K562 (cell line): Measurements from ENCODE around the gene VMP1. TPM values are rescaled to one million over a fixed set of nuclear protein-coding genes. Genes with fewer than 3 reads are reported as not detected.

Source experiments
- ATAC-seq: fragments of 200-7000 bp; cut with Tn5 transposase; 3 replicates; pipeline ENCODE4 v1.9.1; 2020; ENCODE audit warnings: moderate library complexity
- BruUV-seq: library from RNA; stranded (reverse); fragments of 400-500 nt; replicated peaks from 2 replicates; lab custom pipeline; 2021; lab: Mats Ljungman, UMichigan
- CTCF ChIA-PET: fragments of 300-600 bp; formaldehyde crosslinking; extraction: SDS; loops from one replicate; lab custom pipeline; 2021; ENCODE audit warnings: low intra/inter-chr PET ratio; lab: Yijun Ruan, JAX
- POLR2A ChIA-PET: fragments of 300-600, 350-650 bp; sonication (Branson Sonifier 250); formaldehyde crosslinking; extraction: SDS; loops from one replicate; lab custom pipeline; 2021; ENCODE audit warnings: antibody characterized with exemption, inconsistent platforms; lab: Yijun Ruan, JAX
- DNase-seq, 4 experiments: peaks; one replicate each; pipeline versions ENCODE4 v3.0.0 to v3.0.0-alpha.2; 2011 to 2018; ENCODE audit warnings: low spot score in 3 of 4, mixed read lengths in 3 of 4; ENCODE audit errors: extremely low read depth in 1 of 4
- FAIRE-seq: peaks from 2 replicates; lab custom pipeline; 2011; peaks lifted over from hg19 to GRCh38; lab: Jason Lieb, UNC
- H2AFZ ChIP-seq: 2 replicates; pipeline ENCODE4 v1.6.0; 2011; ENCODE audit warnings: low read depth, low read length, control low read depth, inconsistent platforms
- H3K27ac ChIP-seq: fragments of 200-600 bp; 3 replicates; pipeline ENCODE4 v1.8.0; 2011; ENCODE audit warnings: low read depth, mild to moderate bottlenecking, control low read depth, inconsistent platforms, low read length, moderate library complexity, mixed read lengths; ENCODE audit errors: extremely low read depth
- H3K27me3 ChIP-seq, 2 experiments: fragments of 300-600 bp in 1 of 2; 2 replicates in 1 of 2; 3 replicates in 1 of 2; pipeline versions ENCODE4 v1.6.0 to v1.8.0; 2011; ENCODE audit warnings: inconsistent platforms in 2 of 2, low read length in 2 of 2, mild to moderate bottlenecking in 1 of 2, mixed read lengths in 1 of 2, moderate library complexity in 1 of 2; ENCODE audit not compliant: control insufficient read depth in 2 of 2, insufficient read depth in 2 of 2
- H3K36me3 ChIP-seq: fragments of 300-600 bp; 3 replicates; pipeline ENCODE4 v1.8.0; 2011; ENCODE audit warnings: mild to moderate bottlenecking, low read length, inconsistent platforms; ENCODE audit not compliant: control insufficient read depth, insufficient read depth
- H3K4me1 ChIP-seq, 2 experiments: fragments of 200-600 bp in 1 of 2; replicated peaks in 1 of 2; 2 replicates in 1 of 2; 3 replicates in 1 of 2; pipeline versions ENCODE4 v1.5.1 to v1.8.0; 2011; ENCODE audit warnings: inconsistent platforms in 2 of 2, low read length in 2 of 2, mild to moderate bottlenecking in 1 of 2, mixed read lengths in 1 of 2, moderate library complexity in 1 of 2; ENCODE audit not compliant: control insufficient read depth in 2 of 2, insufficient read depth in 2 of 2
- H3K4me2 ChIP-seq: 2 replicates; pipeline ENCODE4 v1.6.1; 2011; ENCODE audit warnings: low read length, control low read depth, inconsistent platforms, mixed read lengths; ENCODE audit not compliant: insufficient read depth
- H3K4me3 ChIP-seq: fragments of 200-600 bp; sonication (generic), shearing (Covaris generic); 2 replicates; pipeline ENCODE4 v1.5.1; 2016; ENCODE audit warnings: control low read depth, inconsistent platforms
- H3K79me2 ChIP-seq: fragments of 200-600 bp; 3 replicates; pipeline ENCODE4 v1.8.0; 2011; ENCODE audit warnings: low read length, inconsistent platforms; ENCODE audit not compliant: control insufficient read depth, insufficient read depth
- H3K9ac ChIP-seq, 2 experiments: 2 replicates each; pipeline versions ENCODE4 v1.6.0 to v1.6.1; 2011; ENCODE audit warnings: low read depth in 2 of 2, low read length in 2 of 2, control low read depth in 1 of 2, inconsistent platforms in 1 of 2, mild to moderate bottlenecking in 1 of 2, mixed read lengths in 1 of 2; ENCODE audit not compliant: insufficient read depth in 1 of 2
- H3K9me1 ChIP-seq: one replicate; pipeline ENCODE4 v1.6.0; 2011; ENCODE audit warnings: inconsistent platforms, mild to moderate bottlenecking, low read length, moderate library complexity; ENCODE audit not compliant: control insufficient read depth, insufficient read depth
- H3K9me3 ChIP-seq: replicated peaks from 2 replicates; pipeline ENCODE4 v1.5.1; 2011; ENCODE audit warnings: low read depth, low read length, inconsistent platforms; ENCODE audit not compliant: control insufficient read depth, insufficient read depth
- H4K20me1 ChIP-seq: replicated peaks from 2 replicates; pipeline ENCODE4 v1.6.1; 2011; ENCODE audit warnings: low read length, inconsistent platforms, mixed read lengths; ENCODE audit not compliant: control insufficient read depth, insufficient read depth
- CC2D1A ChIP-seq: fragments of 450-650 bp; IDR thresholded peaks from 2 replicates; pipeline ENCODE4 v1.6.1; 2017; ENCODE audit warnings: mild to moderate bottlenecking
- CCAR2 ChIP-seq: fragments of 200-400 bp; formaldehyde crosslinking; IDR thresholded peaks from 2 replicates; pipeline ENCODE4 v1.6.1; 2017; ENCODE audit warnings: mild to moderate bottlenecking, low read depth, low read length
- DMBX1 ChIP-seq: fragments of 250-450 bp; sonication (Bioruptor Pico); IDR thresholded peaks from 2 replicates; pipeline ENCODE4 v1.8.0; 2022; ENCODE audit warnings: inconsistent platforms, mild to moderate bottlenecking, moderate library complexity, borderline replicate concordance
- EP300 ChIP-seq: IDR thresholded peaks from 2 replicates; pipeline ENCODE4 v1.6.1; 2012; ENCODE audit warnings: low read length, improper control_type of control experiment
- MYC ChIP-seq, 2 experiments: fragments of 250-450 bp in 1 of 2; sonication (Bioruptor Pico) in 1 of 2; IDR thresholded peaks; 2 replicates each; pipeline versions ENCODE4 v1.5.1 to v1.6.1; 2012 to 2021; ENCODE audit warnings: low read depth in 2 of 2, borderline replicate concordance in 1 of 2, improper control_type of control experiment in 1 of 2, low read length in 1 of 2, mild to moderate bottlenecking in 1 of 2, moderate library complexity in 1 of 2
- NR2C1 ChIP-seq, 2 experiments: fragments of 450-650 bp; IDR thresholded peaks; 2 replicates each; pipeline ENCODE4 v1.6.1; 2017; ENCODE audit warnings: mild to moderate bottlenecking in 2 of 2, antibody characterized with exemption in 1 of 2, inconsistent platforms in 1 of 2, missing compliant biosample characterization in 1 of 2, missing genetic modification characterization in 1 of 2
- RFX5 ChIP-seq: IDR thresholded peaks from 2 replicates; pipeline ENCODE4 v1.6.1; 2011; ENCODE audit warnings: low read depth, mild to moderate bottlenecking, improper control_type of control experiment, low read length
- SREBF1 ChIP-seq: fragments of 150-350 bp; IDR thresholded peaks from 2 replicates; pipeline ENCODE4 v1.6.1; 2014; ENCODE audit warnings: antibody characterized with exemption, low read depth, low read length, borderline replicate concordance
- STAG1 ChIP-seq: sonication (generic); formaldehyde crosslinking; IDR thresholded peaks from 2 replicates; pipeline ENCODE4 v1.5.0; 2020; ENCODE audit warnings: missing genetic modification reagents, borderline replicate concordance
- ZFP30 ChIP-seq: fragments of 250-450 bp; sonication (Bioruptor Pico); IDR thresholded peaks from 2 replicates; pipeline ENCODE4 v1.8.0; 2022; ENCODE audit warnings: moderate library complexity, mild to moderate bottlenecking, inconsistent platforms, borderline replicate concordance
- ZNF124 ChIP-seq: sonication (generic); formaldehyde crosslinking; IDR thresholded peaks from 2 replicates; pipeline ENCODE4 v1.8.1; 2022; ENCODE audit warnings: missing genetic modification reagents
- WGBS: fragments of 100-300 bp; shearing (Covaris generic); methylation state at CpG from one replicate; pipeline ENCODE4 v1.1.6; 2016; ENCODE audit warnings: low coverage, mixed read lengths; ENCODE audit not compliant: insufficient coverage; ENCODE audit errors: missing lambda C conversion rate; 5-methylcytosine and 5-hydroxymethylcytosine counted together
- in situ Hi-C: fragments of 300-500 bp; cut with MboI; formaldehyde crosslinking; loops from 4 replicates; pipeline ENCODE4 v1.15.0; 2018; ENCODE audit warnings: inconsistent platforms, mixed read lengths
- intact Hi-C: fragments of 100-400 bp; cut with micrococcal nuclease; formaldehyde crosslinking; loops from 2 replicates; pipeline ENCODE4 v1.14.2; 2022
- polyA plus RNA-seq, 8 experiments: library from polyadenylated mRNA; depleted of rRNA in 4 of 8; stranded (reverse) in 5 of 8; unstranded in 3 of 8; fragments of >200 nt; fragmentation: Nextera tagmentation in 2 of 8; fragmentation: Illumina TruSeq in 1 of 8; extraction: Ambion mirVana in 2 of 8; extraction: Trizol in 1 of 8; gene quantifications; 2 replicates each; pipeline versions ENCODE4 v1.2.1 to v1.2.3, GENCODE V29; 2011 to 2014; ENCODE audit warnings: inconsistent platforms in 1 of 8, missing spikeins in 1 of 8
- total RNA-seq, 7 experiments: library from RNA; depleted of rRNA in 6 of 7; stranded (reverse); fragments of >200 nt in 6 of 7; fragmentation: Illumina TruSeq in 2 of 7; extraction: Trizol in 2 of 7; gene quantifications; 2 replicates each; pipeline versions ENCODE4 v1.2.1 to v1.2.3, GENCODE V29; 2011 to 2021; ENCODE audit warnings: low replicate concordance in 1 of 7
- TF ChIP-seq, protein P1 (sequence below): fragments of 450-650 bp; IDR thresholded peaks from 2 replicates; pipeline ENCODE4 v1.6.1; 2016; ENCODE audit warnings: antibody characterized with exemption

The VMP1 gene
- total and polyA plus RNA-seq, 9 of the 15 experiments (the other 6 are each of a cell fraction or from before 2014, with no cell fraction given) = 123 to 304 (median 151) TPM

DNA sequence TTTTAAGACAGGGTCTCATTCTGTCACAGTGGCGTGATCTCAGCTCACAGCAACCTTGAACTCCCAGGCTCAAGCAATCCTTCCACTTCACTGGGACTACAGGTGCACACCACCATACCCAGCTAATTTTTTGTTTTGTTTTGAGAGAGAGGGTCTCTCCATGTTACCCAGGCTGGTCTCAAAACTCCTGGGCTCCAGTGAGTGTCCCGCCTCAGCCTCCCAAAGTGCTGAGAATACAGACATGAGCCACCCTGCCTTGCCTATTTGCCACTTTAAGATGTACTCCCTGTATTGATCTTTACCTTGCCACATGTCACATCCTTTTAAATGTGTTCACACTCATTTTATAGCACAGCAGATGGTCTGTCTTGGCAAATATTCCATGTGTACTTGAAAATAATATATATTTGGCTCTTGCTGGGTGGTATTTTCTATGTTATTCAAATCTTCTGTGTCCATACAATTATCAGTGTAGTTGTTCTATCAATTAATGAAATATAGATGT, 50.5 kb downstream of the VMP1 start:
- peaks cover 2% of the 10 kb centered on the region; the same call in 1 of the 3 replicates for H3K79me2 ChIP-seq
- no peak for TF ChIP-seq CC2D1A
- no peak for TF ChIP-seq CCAR2
- no peak for TF ChIP-seq RFX5
- TF ChIP-seq ZNF124 (CRISPR knock-in tag) = no peak
- TF ChIP-seq, protein P1, sequence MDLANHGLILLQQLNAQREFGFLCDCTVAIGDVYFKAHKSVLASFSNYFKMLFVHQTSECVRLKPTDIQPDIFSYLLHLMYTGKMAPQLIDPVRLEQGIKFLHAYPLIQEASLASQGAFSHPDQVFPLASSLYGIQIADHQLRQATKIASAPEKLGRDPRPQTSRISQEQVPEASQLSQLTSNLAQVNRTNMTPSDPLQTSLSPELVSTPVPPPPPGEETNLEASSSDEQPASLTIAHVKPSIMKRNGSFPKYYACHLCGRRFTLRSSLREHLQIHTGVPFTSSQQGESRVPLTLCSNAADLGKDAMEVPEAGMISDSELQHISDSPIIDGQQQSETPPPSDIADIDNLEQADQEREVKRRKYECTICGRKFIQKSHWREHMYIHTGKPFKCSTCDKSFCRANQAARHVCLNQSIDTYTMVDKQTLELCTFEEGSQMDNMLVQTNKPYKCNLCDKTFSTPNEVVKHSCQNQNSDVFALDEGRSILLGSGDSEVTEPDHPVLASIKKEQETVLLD = no peak
- no peak for TF ChIP-seq EP300
- no peak for TF ChIP-seq DMBX1 (CRISPR knock-in tag)
- no peak for TF ChIP-seq MYC (IDR thresholded peaks at IDR 0.05; ENCODE audit: low read depth, low read length)
- TF ChIP-seq MYC (CRISPR knock-in tag; IDR thresholded peaks at IDR 0.05; ENCODE audit: borderline replicate concordance, low read depth) = no peak
- no peak for TF ChIP-seq STAG1
- TF ChIP-seq SREBF1 = no peak
- TF ChIP-seq ZFP30 (CRISPR knock-in tag) = no peak
- no peak for TF ChIP-seq NR2C1 (IDR thresholded peaks at IDR 0.05)
- TF ChIP-seq NR2C1 (tag; IDR thresholded peaks at IDR 0.05) = no peak
- H4K20me1 ChIP-seq = no peaks in the 10 kb centered on the region
- no peak for FAIRE-seq
- BruUV-seq = no TSS peak
- ChIA-PET CTCF (no interaction called here), POLR2A (interaction anchor here (0.8 to 0.9 kb wide), 3 partner anchors 70 to 84 kb away, joined by 3 read pairs; no protein-coding TSS in a partner anchor)
- no peak for ATAC-seq
- H3K4me3 ChIP-seq = no peak overlapping the region
- H3K9me1 ChIP-seq = no peaks in the 10 kb centered on the region
- peaks cover 37% of the 10 kb centered on the region for H3K36me3 ChIP-seq
- no peaks in the 10 kb centered on the region for H3K27me3 ChIP-seq
- no peak for DNase-seq
- H3K4me2 ChIP-seq = no peak overlapping the region
- intact Hi-C loops (no loop called here), in situ Hi-C loops (loop anchor here (5.0 kb wide), 1 partner anchor 89 kb away; no protein-coding TSS in a partner anchor)
- H2AFZ ChIP-seq = no peak overlapping the region
- H3K9ac ChIP-seq = no peak overlapping the region
- WGBS = 100% methylated on average over 2 of the region's 2 CpGs
- peaks cover 3% of the 10 kb centered on the region; the same call in 1 of the 2 replicates for H3K9me3 ChIP-seq
- H3K4me1 ChIP-seq = peaks cover 0 to 12% of the 10 kb centered on the region in 2 experiments; a peak in 2 of 5 replicates
- no peak overlapping the region for H3K27ac ChIP-seq
